ENCODE measurements around the gene ASNSD1. TPM values are rescaled to one million over a fixed set of nuclear protein-coding genes. Genes with fewer than 3 reads are reported as not detected.

ASNSD1 gene
- total and polyA plus RNA-seq, 2 donors (not counting 1 experiment from before 2014, with no cell fraction given): 13.0 to 29.8 TPM

DNA sequence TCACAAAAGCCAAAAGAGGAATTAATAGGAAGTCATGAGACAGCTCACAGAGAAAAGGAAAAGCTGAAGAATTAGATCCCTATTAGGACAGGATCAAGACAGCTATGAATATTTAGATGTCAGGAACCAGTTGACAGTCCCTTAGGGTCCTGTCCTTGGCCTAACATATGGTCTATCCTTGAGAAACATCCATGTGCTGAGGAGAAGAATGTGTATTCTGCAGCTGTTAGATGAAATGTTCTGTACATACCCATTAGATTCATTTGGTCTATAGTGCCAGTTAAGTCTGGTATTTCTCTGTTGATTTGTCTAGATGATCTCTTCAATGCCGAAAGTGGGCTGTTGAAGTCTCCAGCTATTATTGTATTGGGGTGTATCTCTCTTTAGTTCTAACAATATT, 43.1 kb upstream of the ASNSD1 start:
- POLR2A ChIA-PET: no interaction called here

GRCh38 chr2:189621781-189622180, 39.5 kb upstream of the ASNSD1 start:
- CTCF ChIA-PET: no interaction called here
- H3K27ac Mint-ChIP-seq: no peak overlapping the region
- ATAC-seq (ENCODE audit: low read depth) (no peak), DNase-seq (no peak)
- no peaks in the 10 kb centered on the region for H3K4me1 Mint-ChIP-seq
- no peaks in the 10 kb centered on the region for H3K4me1 ChIP-seq (ENCODE audit: control insufficient read depth in 2 of 2, insufficient read depth in 2 of 2, low read length in 2 of 2)
- H3K9me3 ChIP-seq (ENCODE audit: control extremely low read depth in 1 of 3, control insufficient read depth in 2 of 3, insufficient read depth in 1 of 3, low read length in 2 of 3): no peaks in the 10 kb centered on the region
- H3K4me3 Mint-ChIP-seq: no peak overlapping the region
- intact Hi-C loops (cut with micrococcal nuclease): no loop called here
- no peak for TF ChIP-seq EZH2 (IDR thresholded peaks at IDR 0.05; ENCODE audit: borderline replicate concordance, insufficient read depth, low read depth, low read length, poor library complexity, severe bottlenecking)
- TF ChIP-seq, protein P1, sequence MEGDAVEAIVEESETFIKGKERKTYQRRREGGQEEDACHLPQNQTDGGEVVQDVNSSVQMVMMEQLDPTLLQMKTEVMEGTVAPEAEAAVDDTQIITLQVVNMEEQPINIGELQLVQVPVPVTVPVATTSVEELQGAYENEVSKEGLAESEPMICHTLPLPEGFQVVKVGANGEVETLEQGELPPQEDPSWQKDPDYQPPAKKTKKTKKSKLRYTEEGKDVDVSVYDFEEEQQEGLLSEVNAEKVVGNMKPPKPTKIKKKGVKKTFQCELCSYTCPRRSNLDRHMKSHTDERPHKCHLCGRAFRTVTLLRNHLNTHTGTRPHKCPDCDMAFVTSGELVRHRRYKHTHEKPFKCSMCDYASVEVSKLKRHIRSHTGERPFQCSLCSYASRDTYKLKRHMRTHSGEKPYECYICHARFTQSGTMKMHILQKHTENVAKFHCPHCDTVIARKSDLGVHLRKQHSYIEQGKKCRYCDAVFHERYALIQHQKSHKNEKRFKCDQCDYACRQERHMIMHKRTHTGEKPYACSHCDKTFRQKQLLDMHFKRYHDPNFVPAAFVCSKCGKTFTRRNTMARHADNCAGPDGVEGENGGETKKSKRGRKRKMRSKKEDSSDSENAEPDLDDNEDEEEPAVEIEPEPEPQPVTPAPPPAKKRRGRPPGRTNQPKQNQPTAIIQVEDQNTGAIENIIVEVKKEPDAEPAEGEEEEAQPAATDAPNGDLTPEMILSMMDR (IDR thresholded peaks at IDR 0.05): no peak
- no peaks in the 10 kb centered on the region for H3K9me3 Mint-ChIP-seq (ENCODE audit: insufficient read depth)
- no peak overlapping the region for H3K27ac ChIP-seq (ENCODE audit: low read length in 2 of 2)
- no peaks in the 10 kb centered on the region for H4K20me1 ChIP-seq (ENCODE audit: control insufficient read depth, insufficient read depth, low read length, poor library complexity, severe bottlenecking)
- H3K9ac ChIP-seq (ENCODE audit: low read length): no peak overlapping the region
- H3K27me3 Mint-ChIP-seq: peaks cover 15% of the 10 kb centered on the region
- POLR2A ChIA-PET: no interaction called here
- H3K4me3 ChIP-seq (ENCODE audit: control extremely low read depth in 1 of 5, extremely low read depth in 1 of 5, insufficient read depth in 1 of 5, low read depth in 2 of 5, low read length in 4 of 5): no peak overlapping the region
- no peak overlapping the region for H3K4me2 ChIP-seq (replicated peaks; ENCODE audit: low read depth, low read length, poor library complexity, severe bottlenecking)
- no peaks in the 10 kb centered on the region for H3K27me3 ChIP-seq (replicated peaks in 1 of 4; ENCODE audit: control extremely low read depth in 1 of 4, control insufficient read depth in 3 of 4, insufficient read depth in 4 of 4, low read length in 3 of 4)
- H2AFZ ChIP-seq (ENCODE audit: insufficient read depth, low read depth, low read length, poor library complexity, severe bottlenecking): no peak overlapping the region
- H3K79me2 ChIP-seq (ENCODE audit: control insufficient read depth, insufficient read depth, low read length): no peaks in the 10 kb centered on the region
- H3K36me3 ChIP-seq (replicated peaks in 1 of 2; ENCODE audit: control extremely low read depth in 1 of 2, control insufficient read depth in 1 of 2, extremely low read depth in 1 of 2, insufficient read depth in 2 of 2, low read length in 1 of 2): no peaks in the 10 kb centered on the region

More for the DNA sequence above, 43.1 kb upstream of the ASNSD1 start:
- no peak overlapping the region for H3K27ac ChIP-seq (ENCODE audit: low read length in 2 of 2)
- no peak overlapping the region for H3K4me2 ChIP-seq (replicated peaks; ENCODE audit: low read depth, low read length, poor library complexity, severe bottlenecking)
- H3K4me3 Mint-ChIP-seq: no peak overlapping the region
- H3K9me3 ChIP-seq (ENCODE audit: control extremely low read depth in 1 of 3, control insufficient read depth in 2 of 3, insufficient read depth in 1 of 3, low read length in 2 of 3): no peaks in the 10 kb centered on the region
- H3K27me3 ChIP-seq (replicated peaks in 1 of 4; ENCODE audit: control extremely low read depth in 1 of 4, control insufficient read depth in 3 of 4, insufficient read depth in 4 of 4, low read length in 3 of 4): no peaks in the 10 kb centered on the region
- ATAC-seq (ENCODE audit: low read depth) (no peak), DNase-seq (no peak)
- no peak for TF ChIP-seq EZH2 (IDR thresholded peaks at IDR 0.05; ENCODE audit: borderline replicate concordance, insufficient read depth, low read depth, low read length, poor library complexity, severe bottlenecking)
- TF ChIP-seq, protein P1 (IDR thresholded peaks at IDR 0.05): no peak
- no peaks in the 10 kb centered on the region for H3K9me3 Mint-ChIP-seq (ENCODE audit: insufficient read depth)
- no peaks in the 10 kb centered on the region for H3K79me2 ChIP-seq (ENCODE audit: control insufficient read depth, insufficient read depth, low read length)
- no peaks in the 10 kb centered on the region for H3K27me3 Mint-ChIP-seq
- H3K9ac ChIP-seq (ENCODE audit: low read length): no peak overlapping the region
- H3K4me3 ChIP-seq (ENCODE audit: control extremely low read depth in 1 of 5, extremely low read depth in 1 of 5, insufficient read depth in 1 of 5, low read depth in 2 of 5, low read length in 4 of 5): no peak overlapping the region
- no peaks in the 10 kb centered on the region for H4K20me1 ChIP-seq (ENCODE audit: control insufficient read depth, insufficient read depth, low read length, poor library complexity, severe bottlenecking)
- no peaks in the 10 kb centered on the region for H3K36me3 ChIP-seq (replicated peaks in 1 of 2; ENCODE audit: control extremely low read depth in 1 of 2, control insufficient read depth in 1 of 2, extremely low read depth in 1 of 2, insufficient read depth in 2 of 2, low read length in 1 of 2)
- CTCF ChIA-PET: no interaction called here
- no peaks in the 10 kb centered on the region for H3K4me1 ChIP-seq (ENCODE audit: control insufficient read depth in 2 of 2, insufficient read depth in 2 of 2, low read length in 2 of 2)
- H2AFZ ChIP-seq (ENCODE audit: insufficient read depth, low read depth, low read length, poor library complexity, severe bottlenecking): no peak overlapping the region
- intact Hi-C loops (cut with micrococcal nuclease): no loop called here
- WGBS (ENCODE audit: insufficient coverage): no CpG with 5 or more reads among the region's 1 CpG
- H3K27ac Mint-ChIP-seq: no peak overlapping the region
- peaks cover 1% of the 10 kb centered on the region for H3K4me1 Mint-ChIP-seq

Measured in B cell (primary cell).